AG09309 (cell line): ENCODE data around the gene UNC45A.
"Not testable (repeated sequence)": the region's sequence is repeated elsewhere in the genome, so short reads cannot be mapped to it uniquely, and the experiment has no call there.

Source experiments
- DNase-seq: peaks from one replicate; pipeline ENCODE4 v3.0.0-alpha.2; 2010; ENCODE audit warnings: low read depth
- H3K4me3 ChIP-seq: 2 replicates; pipeline ENCODE4 v1.5.1; 2011; ENCODE audit warnings: mild to moderate bottlenecking, low read depth, low read length, moderate library complexity; ENCODE audit not compliant: control insufficient read depth
- TF ChIP-seq, protein P1 (sequence below): IDR thresholded peaks from 2 replicates; pipeline ENCODE4 v1.5.1; 2011; ENCODE audit warnings: mild to moderate bottlenecking, low read depth, low read length, inconsistent platforms; ENCODE audit not compliant: insufficient read depth, control insufficient read depth; ENCODE audit errors: missing control alignments

UNC45A gene

DNA sequence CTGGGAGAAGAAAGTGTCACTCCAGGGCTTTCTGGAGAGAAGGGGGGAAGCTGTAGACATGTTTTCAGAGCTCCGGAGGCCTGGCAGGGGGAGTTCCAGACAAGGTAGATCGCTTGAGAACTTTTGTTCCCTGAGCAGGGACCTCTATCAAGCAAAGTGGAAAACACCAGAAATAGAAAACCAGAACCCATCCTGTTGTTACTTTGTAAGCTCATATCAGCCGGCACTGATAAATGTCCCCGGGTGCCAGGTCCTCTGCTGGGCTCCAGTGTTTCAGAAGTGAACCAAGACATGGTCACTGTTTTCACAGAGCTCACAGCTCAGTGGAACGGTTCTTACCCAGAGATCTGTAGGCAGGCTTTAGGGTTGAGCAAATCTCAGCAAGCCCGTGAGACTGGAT lies 16.2 kb upstream of the UNC45A start:
- H3K4me3 ChIP-seq = no peak overlapping the region
- TF ChIP-seq, protein P1, sequence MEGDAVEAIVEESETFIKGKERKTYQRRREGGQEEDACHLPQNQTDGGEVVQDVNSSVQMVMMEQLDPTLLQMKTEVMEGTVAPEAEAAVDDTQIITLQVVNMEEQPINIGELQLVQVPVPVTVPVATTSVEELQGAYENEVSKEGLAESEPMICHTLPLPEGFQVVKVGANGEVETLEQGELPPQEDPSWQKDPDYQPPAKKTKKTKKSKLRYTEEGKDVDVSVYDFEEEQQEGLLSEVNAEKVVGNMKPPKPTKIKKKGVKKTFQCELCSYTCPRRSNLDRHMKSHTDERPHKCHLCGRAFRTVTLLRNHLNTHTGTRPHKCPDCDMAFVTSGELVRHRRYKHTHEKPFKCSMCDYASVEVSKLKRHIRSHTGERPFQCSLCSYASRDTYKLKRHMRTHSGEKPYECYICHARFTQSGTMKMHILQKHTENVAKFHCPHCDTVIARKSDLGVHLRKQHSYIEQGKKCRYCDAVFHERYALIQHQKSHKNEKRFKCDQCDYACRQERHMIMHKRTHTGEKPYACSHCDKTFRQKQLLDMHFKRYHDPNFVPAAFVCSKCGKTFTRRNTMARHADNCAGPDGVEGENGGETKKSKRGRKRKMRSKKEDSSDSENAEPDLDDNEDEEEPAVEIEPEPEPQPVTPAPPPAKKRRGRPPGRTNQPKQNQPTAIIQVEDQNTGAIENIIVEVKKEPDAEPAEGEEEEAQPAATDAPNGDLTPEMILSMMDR = no peak
- no peak for DNase-seq

DNA sequence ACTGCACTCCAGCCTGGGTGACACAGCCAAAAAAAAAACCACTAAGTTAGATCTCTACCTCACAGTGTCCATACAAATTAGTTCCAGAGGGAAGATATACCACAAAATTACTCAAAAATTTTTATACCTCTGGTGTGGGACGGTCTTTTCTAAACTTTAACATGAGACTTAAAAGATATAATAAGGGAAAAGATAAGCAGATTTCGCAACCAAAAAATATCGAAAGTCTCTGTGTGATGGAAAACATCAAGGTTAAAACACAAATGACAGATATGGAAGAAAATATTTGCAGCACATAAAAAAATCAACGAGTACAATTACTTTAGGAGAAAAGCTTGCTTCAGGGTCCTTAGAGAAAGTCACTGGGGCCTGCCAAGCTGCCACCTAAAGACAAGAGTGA lies 13.2 kb upstream of the UNC45A start:
- TF ChIP-seq, protein P1 = no peak
- H3K4me3 ChIP-seq = no peak overlapping the region
- DNase-seq = no peak

DNA sequence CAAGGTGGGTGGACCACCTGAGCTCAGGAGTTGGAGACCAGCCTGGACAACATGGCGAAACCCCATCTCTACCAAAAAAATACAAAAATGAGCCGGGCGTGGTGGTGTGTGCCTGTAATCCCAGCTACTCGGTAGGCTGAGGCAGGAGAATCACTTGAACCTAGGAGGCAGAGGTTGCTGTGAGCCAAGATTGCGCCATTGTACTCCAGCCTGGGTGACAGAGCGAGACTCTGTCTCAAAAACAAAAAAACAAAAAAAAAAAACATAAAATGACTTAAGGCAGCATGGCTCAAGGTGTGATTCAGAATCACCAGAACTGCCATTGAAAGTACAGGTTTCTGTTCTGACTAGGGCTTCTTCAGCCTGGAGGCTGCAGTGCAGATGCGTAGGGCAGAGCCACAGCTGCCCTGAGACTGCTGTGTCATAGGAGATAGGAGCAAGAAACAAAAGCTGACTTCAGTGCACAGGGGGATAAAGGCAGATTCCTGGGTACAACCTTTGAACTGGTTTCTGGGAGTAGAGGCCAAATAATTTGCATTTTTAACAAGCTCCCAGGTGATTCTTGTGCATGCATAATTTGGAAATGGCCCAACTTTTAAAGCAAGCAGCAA lies 12.3 kb upstream of the UNC45A start:
- DNase-seq, H3K4me3 ChIP-seq: not testable (repeated sequence)

DNA sequence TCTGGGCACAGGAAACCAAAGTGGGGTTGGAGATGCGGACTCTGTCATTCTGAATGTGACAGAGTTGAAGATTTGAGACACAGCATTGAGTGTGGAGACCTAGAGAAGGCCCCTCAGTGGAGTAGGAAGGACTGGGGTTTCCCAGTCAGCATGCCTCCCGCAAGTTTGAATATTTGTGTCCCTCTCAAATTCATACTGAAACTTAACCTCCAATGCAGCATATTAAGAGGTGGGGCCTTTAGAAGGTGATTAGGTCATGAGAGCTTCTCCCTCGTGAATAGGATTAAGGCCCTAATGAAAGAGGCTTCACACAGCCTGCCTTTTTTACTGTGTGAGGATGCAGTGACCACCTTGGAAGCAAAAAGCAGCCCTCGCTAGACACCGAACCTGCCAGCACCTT lies 10.7 kb upstream of the UNC45A start:
- H3K4me3 ChIP-seq = no peak overlapping the region
- DNase-seq = no peak
- TF ChIP-seq, protein P1 = no peak

DNA sequence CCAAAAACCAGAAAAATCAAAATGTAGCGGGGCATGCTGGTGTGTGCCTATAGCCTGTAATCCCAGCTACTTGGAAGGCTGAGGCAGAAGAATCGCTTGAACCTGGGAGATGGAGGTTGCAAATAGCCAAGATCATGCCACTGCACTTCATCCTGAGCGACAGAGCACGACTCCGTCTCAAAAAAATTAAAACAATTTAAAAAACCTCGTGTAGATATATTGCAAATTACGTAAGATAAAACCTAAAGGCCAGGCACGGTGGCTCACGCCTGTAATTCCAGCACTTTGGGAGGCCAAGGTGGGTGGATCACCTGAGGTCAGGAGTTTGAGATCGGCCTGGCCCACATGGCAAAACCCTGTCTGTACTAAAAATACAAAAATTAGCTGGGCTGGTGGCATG lies 8.3 kb upstream of the UNC45A start:
- DNase-seq, H3K4me3 ChIP-seq: not testable (repeated sequence)

DNA sequence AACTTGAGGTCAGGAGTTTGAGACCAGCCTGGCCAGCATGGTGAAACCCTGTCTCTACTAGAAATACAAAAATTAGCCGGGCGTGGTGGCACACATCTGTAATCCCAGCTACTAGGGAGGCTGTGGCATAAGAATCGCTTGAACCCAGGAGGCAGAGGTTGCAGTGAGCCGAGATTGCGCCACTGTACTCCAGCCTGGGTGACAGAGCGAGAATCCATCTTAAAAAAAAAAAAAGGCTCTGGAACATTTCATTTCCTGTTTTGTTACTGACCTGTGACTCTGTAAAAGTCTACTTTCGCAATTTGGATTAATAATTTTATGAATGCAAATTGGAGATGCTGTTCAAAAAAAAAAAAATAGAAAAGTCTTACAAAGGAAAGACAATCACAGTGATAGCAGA lies 7.0 kb upstream of the UNC45A start:
- not testable (repeated sequence) for DNase-seq, H3K4me3 ChIP-seq

DNA sequence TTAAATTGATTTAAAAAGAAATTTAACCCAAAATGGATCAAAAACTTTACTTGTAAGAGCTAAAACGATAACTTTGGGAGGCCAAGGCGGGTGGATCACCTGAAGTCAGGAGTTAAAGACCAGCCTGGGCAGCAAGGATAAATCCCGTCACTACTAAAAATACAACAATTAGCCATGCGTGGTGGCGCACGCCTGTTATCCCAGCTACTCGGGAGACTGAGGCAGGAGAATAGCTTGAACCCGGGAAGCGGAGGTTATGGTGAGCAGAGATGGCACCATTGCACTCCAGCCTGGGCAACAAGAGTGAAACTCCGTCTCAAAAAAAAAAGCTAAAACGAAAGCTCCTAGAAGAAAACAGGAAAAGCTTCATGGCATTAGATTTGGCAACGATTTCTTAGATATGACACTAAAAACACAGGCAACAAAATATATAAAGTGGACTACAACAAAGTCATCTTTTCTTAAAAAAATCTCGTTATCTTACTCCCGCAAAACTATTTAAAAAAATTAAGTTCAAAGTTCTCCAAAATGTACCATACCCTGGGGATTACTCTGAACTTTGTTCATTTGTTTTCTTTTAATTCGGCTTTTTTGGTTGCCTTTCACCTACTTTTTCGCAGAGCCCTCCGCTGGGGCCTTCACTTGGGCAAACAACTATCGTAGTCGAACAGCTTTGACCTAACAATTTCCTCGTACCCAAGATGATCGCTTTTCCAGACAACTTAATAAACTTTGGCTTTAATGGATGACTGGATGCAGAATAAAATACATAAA lies 5.7 kb upstream of the UNC45A start:
- TF ChIP-seq, protein P1 = no peak
- H3K4me3 ChIP-seq = peak overlapping the region; percentile 56
- DNase-seq = no peak

DNA sequence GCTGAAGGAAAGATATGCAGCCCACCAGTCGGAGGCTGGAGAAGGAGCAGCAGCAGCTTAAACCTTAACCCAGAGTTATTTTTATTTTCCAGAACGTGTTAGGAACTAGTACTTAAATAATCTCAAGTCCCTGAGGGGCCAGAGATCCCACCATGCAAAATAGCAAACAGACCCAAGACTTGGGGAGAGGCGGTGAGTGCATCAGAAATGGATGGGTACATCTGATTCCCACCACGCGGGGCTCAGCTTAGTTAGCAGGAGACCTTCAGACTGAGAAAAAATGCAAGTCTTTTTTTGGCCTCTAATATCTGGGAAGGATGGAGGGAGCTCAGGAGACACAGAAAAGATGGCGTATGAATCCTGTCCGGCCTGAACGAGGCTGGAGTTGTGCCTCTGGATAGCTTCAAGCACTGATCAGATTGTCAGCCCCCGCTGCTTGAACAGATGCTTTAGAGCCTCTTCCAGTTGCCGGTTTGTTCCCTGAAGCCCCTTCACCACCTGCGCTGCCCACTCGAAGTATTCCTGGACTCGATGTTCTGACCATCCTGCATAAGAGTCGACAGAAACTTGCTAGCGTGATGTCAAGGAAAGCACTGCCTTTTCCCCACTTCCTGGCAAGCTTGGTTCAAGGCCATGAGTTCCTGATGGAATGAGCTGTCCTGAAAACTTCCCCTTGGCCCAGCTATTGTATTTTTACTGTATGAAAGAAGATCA lies 4.1 kb upstream of the UNC45A start:
- no peak overlapping the region; the same call in 1 of the 2 replicates for H3K4me3 ChIP-seq
- TF ChIP-seq, protein P1 = no peak
- DNase-seq = no peak
